Measurements from ENCODE around the gene KCNH1.

The KCNH1 gene

GRCh38 chr1:211033921-211034525, 99.9 kb downstream of the KCNH1 start:
- POLR2A ChIA-PET: no interaction called here
- no peak overlapping the region for H3K4me3 ChIP-seq (ENCODE audit: control insufficient read depth in 1 of 7, extremely low read depth in 1 of 7, insufficient read depth in 4 of 7, low read depth in 2 of 7, low read length in 6 of 7)
- H3K27me3 ChIP-seq (replicated peaks in 2 of 5; ENCODE audit: control insufficient read depth in 4 of 5, insufficient read depth in 5 of 5, low read length in 4 of 5): no peaks in the 10 kb centered on the region
- no peak for DNase-seq
- no peaks in the 10 kb centered on the region for H3K4me1 ChIP-seq (ENCODE audit: control extremely low read depth in 1 of 4, control insufficient read depth in 4 of 4, insufficient read depth in 4 of 4, low read length in 3 of 4)
- H3K9me3 ChIP-seq (ENCODE audit: control extremely low read depth in 1 of 5, control insufficient read depth in 4 of 5, insufficient read depth in 2 of 5, low read depth in 1 of 5, low read length in 4 of 5): peaks cover 0 to 3% (median 0%) of the 10 kb centered on the region in 5 experiments
- H3K27ac ChIP-seq (ENCODE audit: insufficient read depth in 1 of 2, low read depth in 1 of 2, low read length in 2 of 2, poor library complexity in 1 of 2, severe bottlenecking in 2 of 2): no peak overlapping the region
- CTCF ChIA-PET: no interaction called here
- no CpG with 5 or more reads among the region's 2 CpGs for WGBS (ENCODE audit: insufficient coverage)
- H3K36me3 ChIP-seq (ENCODE audit: control insufficient read depth in 4 of 4, insufficient read depth in 4 of 4, low read length in 3 of 4): no peaks in the 10 kb centered on the region

GRCh38 chr1:211024901-211025300, 109.0 kb downstream of the KCNH1 start:
- Histone ChIP-seq H3K9me3 (ENCODE audit: control extremely low read depth in 1 of 5, control insufficient read depth in 4 of 5, insufficient read depth in 2 of 5, low read depth in 1 of 5, low read length in 4 of 5) (peaks cover 0 to 1% (median 0%) of the 10 kb centered on the region in 5 experiments), H3K4me1 (ENCODE audit: control extremely low read depth in 1 of 4, control insufficient read depth in 4 of 4, insufficient read depth in 4 of 4, low read length in 3 of 4) (no peaks in the 10 kb centered on the region), H3K27me3 (replicated peaks in 2 of 5; ENCODE audit: control insufficient read depth in 4 of 5, insufficient read depth in 5 of 5, low read length in 4 of 5) (no peaks in the 10 kb centered on the region), H3K36me3 (ENCODE audit: control insufficient read depth in 4 of 4, insufficient read depth in 4 of 4, low read length in 3 of 4) (no peaks in the 10 kb centered on the region), H3K4me3 (ENCODE audit: control insufficient read depth in 1 of 7, extremely low read depth in 1 of 7, insufficient read depth in 4 of 7, low read depth in 2 of 7, low read length in 6 of 7) (no peak overlapping the region), H3K27ac (ENCODE audit: insufficient read depth in 1 of 2, low read depth in 1 of 2, low read length in 2 of 2, poor library complexity in 1 of 2, severe bottlenecking in 2 of 2) (no peak overlapping the region)
- ChIA-PET POLR2A (no interaction called here), CTCF (no interaction called here)
- 94% methylated on average over 2 of the region's 2 CpGs for WGBS (ENCODE audit: insufficient coverage)
- no peak for DNase-seq

GRCh38 chr1:211019266-211019665, 114.7 kb downstream of the KCNH1 start:
- no peaks in the 10 kb centered on the region for H3K36me3 ChIP-seq (ENCODE audit: control insufficient read depth in 4 of 4, insufficient read depth in 4 of 4, low read length in 3 of 4)
- peaks cover 0 to 1% (median 0%) of the 10 kb centered on the region in 5 experiments for H3K9me3 ChIP-seq (ENCODE audit: control extremely low read depth in 1 of 5, control insufficient read depth in 4 of 5, insufficient read depth in 2 of 5, low read depth in 1 of 5, low read length in 4 of 5)
- ChIA-PET CTCF (no interaction called here), POLR2A (no interaction called here)
- no peak overlapping the region for H3K4me3 ChIP-seq (ENCODE audit: control insufficient read depth in 1 of 7, extremely low read depth in 1 of 7, insufficient read depth in 4 of 7, low read depth in 2 of 7, low read length in 6 of 7)
- no peak overlapping the region for H3K27ac ChIP-seq (ENCODE audit: insufficient read depth in 1 of 2, low read depth in 1 of 2, low read length in 2 of 2, poor library complexity in 1 of 2, severe bottlenecking in 2 of 2)
- no peaks in the 10 kb centered on the region for H3K27me3 ChIP-seq (replicated peaks in 2 of 5; ENCODE audit: control insufficient read depth in 4 of 5, insufficient read depth in 5 of 5, low read length in 4 of 5)
- WGBS (ENCODE audit: insufficient coverage): no CpG with 5 or more reads among the region's 1 CpG
- DNase-seq: no peak
- H3K4me1 ChIP-seq (ENCODE audit: control extremely low read depth in 1 of 4, control insufficient read depth in 4 of 4, insufficient read depth in 4 of 4, low read length in 3 of 4): no peaks in the 10 kb centered on the region

GRCh38 chr1:211018690-211019089, 115.3 kb downstream of the KCNH1 start:
- Histone ChIP-seq H3K27ac (ENCODE audit: insufficient read depth in 1 of 2, low read depth in 1 of 2, low read length in 2 of 2, poor library complexity in 1 of 2, severe bottlenecking in 2 of 2) (no peak overlapping the region), H3K4me1 (ENCODE audit: control extremely low read depth in 1 of 4, control insufficient read depth in 4 of 4, insufficient read depth in 4 of 4, low read length in 3 of 4) (no peaks in the 10 kb centered on the region), H3K4me3 (ENCODE audit: control insufficient read depth in 1 of 7, extremely low read depth in 1 of 7, insufficient read depth in 4 of 7, low read depth in 2 of 7, low read length in 6 of 7) (no peak overlapping the region), H3K9me3 (ENCODE audit: control extremely low read depth in 1 of 5, control insufficient read depth in 4 of 5, insufficient read depth in 2 of 5, low read depth in 1 of 5, low read length in 4 of 5) (peaks cover 0 to 1% (median 0%) of the 10 kb centered on the region in 5 experiments), H3K27me3 (replicated peaks in 2 of 5; ENCODE audit: control insufficient read depth in 4 of 5, insufficient read depth in 5 of 5, low read length in 4 of 5) (no peaks in the 10 kb centered on the region), H3K36me3 (ENCODE audit: control insufficient read depth in 4 of 4, insufficient read depth in 4 of 4, low read length in 3 of 4) (no peaks in the 10 kb centered on the region)
- CTCF ChIA-PET: no interaction called here
- DNase-seq: no peak
- 98% methylated on average over 4 of the region's 5 CpGs for WGBS (ENCODE audit: insufficient coverage)
- POLR2A ChIA-PET: no interaction called here

- H3K36me3 ChIP-seq (ENCODE audit: control insufficient read depth in 4 of 4, insufficient read depth in 4 of 4, low read length in 3 of 4): no peaks in the 10 kb centered on the region
- H3K9me3 ChIP-seq (ENCODE audit: control extremely low read depth in 1 of 5, control insufficient read depth in 4 of 5, insufficient read depth in 2 of 5, low read depth in 1 of 5, low read length in 4 of 5): peaks cover 0 to 1% (median 0%) of the 10 kb centered on the region in 5 experiments
- H3K27me3 ChIP-seq (replicated peaks in 2 of 5; ENCODE audit: control insufficient read depth in 4 of 5, insufficient read depth in 5 of 5, low read length in 4 of 5): no peaks in the 10 kb centered on the region
- no peak for DNase-seq
- CTCF ChIA-PET: no interaction called here
- H3K4me1 ChIP-seq (ENCODE audit: control extremely low read depth in 1 of 4, control insufficient read depth in 4 of 4, insufficient read depth in 4 of 4, low read length in 3 of 4): no peaks in the 10 kb centered on the region
- 76% methylated on average over 5 of the region's 6 CpGs for WGBS (ENCODE audit: insufficient coverage)
- no peak overlapping the region for H3K27ac ChIP-seq (ENCODE audit: insufficient read depth in 1 of 2, low read depth in 1 of 2, low read length in 2 of 2, poor library complexity in 1 of 2, severe bottlenecking in 2 of 2)
- POLR2A ChIA-PET: no interaction called here
- H3K4me3 ChIP-seq (ENCODE audit: control insufficient read depth in 1 of 7, extremely low read depth in 1 of 7, insufficient read depth in 4 of 7, low read depth in 2 of 7, low read length in 6 of 7): no peak overlapping the region
These were observed 116.8 kb downstream of the KCNH1 start for GRCh38 chr1:211017075-211017718.

GRCh38 chr1:211014275-211014674, 119.7 kb downstream of the KCNH1 start:
- DNase-seq: no peak
- Histone ChIP-seq H3K27ac (ENCODE audit: insufficient read depth in 1 of 2, low read depth in 1 of 2, low read length in 2 of 2, poor library complexity in 1 of 2, severe bottlenecking in 2 of 2) (no peak overlapping the region), H3K4me3 (ENCODE audit: control insufficient read depth in 1 of 7, extremely low read depth in 1 of 7, insufficient read depth in 4 of 7, low read depth in 2 of 7, low read length in 6 of 7) (no peak overlapping the region), H3K36me3 (ENCODE audit: control insufficient read depth in 4 of 4, insufficient read depth in 4 of 4, low read length in 3 of 4) (no peaks in the 10 kb centered on the region), H3K9me3 (ENCODE audit: control extremely low read depth in 1 of 5, control insufficient read depth in 4 of 5, insufficient read depth in 2 of 5, low read depth in 1 of 5, low read length in 4 of 5) (no peaks in the 10 kb centered on the region), H3K4me1 (ENCODE audit: control extremely low read depth in 1 of 4, control insufficient read depth in 4 of 4, insufficient read depth in 4 of 4, low read length in 3 of 4) (no peaks in the 10 kb centered on the region), H3K27me3 (replicated peaks in 2 of 5; ENCODE audit: control insufficient read depth in 4 of 5, insufficient read depth in 5 of 5, low read length in 4 of 5) (no peaks in the 10 kb centered on the region)
- WGBS (ENCODE audit: insufficient coverage): 92% methylated on average over 7 of the region's 7 CpGs
- POLR2A ChIA-PET: no interaction called here
- CTCF ChIA-PET: no interaction called here

- Histone ChIP-seq H3K36me3 (ENCODE audit: control insufficient read depth in 4 of 4, insufficient read depth in 4 of 4, low read length in 3 of 4) (no peaks in the 10 kb centered on the region), H3K4me3 (ENCODE audit: control insufficient read depth in 1 of 7, extremely low read depth in 1 of 7, insufficient read depth in 4 of 7, low read depth in 2 of 7, low read length in 6 of 7) (no peak overlapping the region), H3K27me3 (replicated peaks in 2 of 5; ENCODE audit: control insufficient read depth in 4 of 5, insufficient read depth in 5 of 5, low read length in 4 of 5) (no peaks in the 10 kb centered on the region), H3K27ac (ENCODE audit: insufficient read depth in 1 of 2, low read depth in 1 of 2, low read length in 2 of 2, poor library complexity in 1 of 2, severe bottlenecking in 2 of 2) (no peak overlapping the region), H3K4me1 (ENCODE audit: control extremely low read depth in 1 of 4, control insufficient read depth in 4 of 4, insufficient read depth in 4 of 4, low read length in 3 of 4) (no peaks in the 10 kb centered on the region), H3K9me3 (ENCODE audit: control extremely low read depth in 1 of 5, control insufficient read depth in 4 of 5, insufficient read depth in 2 of 5, low read depth in 1 of 5, low read length in 4 of 5) (peaks cover 0 to 3% (median 0%) of the 10 kb centered on the region in 5 experiments)
- CTCF ChIA-PET: no interaction called here
- DNase-seq: no peak
- 78% methylated on average over 6 of the region's 7 CpGs for WGBS (ENCODE audit: insufficient coverage)
- POLR2A ChIA-PET: no interaction called here
These were observed 120.4 kb downstream of the KCNH1 start for GRCh38 chr1:211013346-211014240.

Data from common myeloid progenitor, CD34-positive (primary cell).